B cell (primary cell): ENCODE data around the gene TINAGL1. TPM values are rescaled to one million over a fixed set of nuclear protein-coding genes. Genes with fewer than 3 reads are reported as not detected.

Experiments used
- ATAC-seq: fragments of 200-7000 bp; cut with Tn5 transposase; one replicate; pipeline ENCODE4 v1.10.0; 2021; ENCODE audit warnings: low read depth, mild to moderate bottlenecking, moderate number of reproducible peaks, moderate library complexity
- CTCF ChIA-PET: fragments of 350-600 bp; sonication (Branson Sonifier 250); formaldehyde crosslinking; loops from one replicate; lab custom pipeline; 2021; ENCODE audit warnings: antibody characterized with exemption, inconsistent platforms; lab: Charles Lee
- POLR2A ChIA-PET: fragments of 350-600 bp; sonication (Branson Sonifier 250); formaldehyde crosslinking; loops from one replicate; lab custom pipeline; 2021; ENCODE audit warnings: antibody characterized with exemption; lab: Charles Lee
- DNase-seq: peaks from one replicate; pipeline ENCODE4 v3.0.0; 2013
- H2AFZ ChIP-seq: 2 replicates; pipeline ENCODE4 v1.6.1; 2012; ENCODE audit warnings: mild to moderate bottlenecking, low read depth, low read length; ENCODE audit not compliant: insufficient read depth, poor library complexity, severe bottlenecking
- H3K27ac ChIP-seq, 2 donors: 1 replicate in 1 of 2; 2 replicates in 1 of 2; pipeline ENCODE4 v1.5.1; 2012 to 2013; ENCODE audit warnings: low read length in 2 of 2, mild to moderate bottlenecking in 2 of 2, moderate library complexity in 1 of 2
- H3K27me3 ChIP-seq, 4 experiments: fragments of 200-600 bp in 1 of 4; sonication (generic) in 1 of 4; replicated peaks in 1 of 4; 1 replicate in 2 of 4; 2 replicates in 2 of 4; pipeline versions ENCODE4 v1.6.1 to v1.7.0; 2013 to 2016; ENCODE audit warnings: low read length in 3 of 4, mild to moderate bottlenecking in 2 of 4, mixed read lengths in 1 of 4, moderate library complexity in 1 of 4; ENCODE audit not compliant: insufficient read depth in 4 of 4, control insufficient read depth in 3 of 4; ENCODE audit errors: control extremely low read depth in 1 of 4
- H3K36me3 ChIP-seq, 2 experiments: replicated peaks in 1 of 2; 1 replicate in 1 of 2; 2 replicates in 1 of 2; pipeline versions ENCODE4 v1.6.1 to v1.7.1; 2013; ENCODE audit warnings: low read length in 1 of 2; ENCODE audit not compliant: insufficient read depth in 2 of 2, control insufficient read depth in 1 of 2; ENCODE audit errors: control extremely low read depth in 1 of 2, extremely low read depth in 1 of 2
- H3K4me1 ChIP-seq, 2 donors: fragments of 200-600 bp in 1 of 2; sonication (generic) in 1 of 2; 1 replicate in 1 of 2; 2 replicates in 1 of 2; pipeline versions ENCODE4 v1.5.1 to v1.6.1; 2013 to 2017; ENCODE audit warnings: low read length in 2 of 2; ENCODE audit not compliant: control insufficient read depth in 2 of 2, insufficient read depth in 2 of 2
- H3K4me2 ChIP-seq: replicated peaks from 2 replicates; pipeline ENCODE3; 2012; ENCODE audit warnings: mild to moderate bottlenecking, low read depth, low read length; ENCODE audit not compliant: poor library complexity, severe bottlenecking
- H3K4me3 ChIP-seq, 5 experiments: fragments of 200-600 bp in 1 of 5; sonication (generic) in 1 of 5; 1 replicate in 3 of 5; 2 replicates in 2 of 5; pipeline versions ENCODE4 v1.5.1 to v1.7.0; 2011 to 2016; ENCODE audit warnings: low read length in 4 of 5, mild to moderate bottlenecking in 4 of 5, low read depth in 2 of 5, control low read depth in 1 of 5, moderate library complexity in 1 of 5; ENCODE audit not compliant: insufficient read depth in 1 of 5; ENCODE audit errors: control extremely low read depth in 1 of 5, extremely low read depth in 1 of 5
- H3K79me2 ChIP-seq: fragments of 200-600 bp; sonication (generic); one replicate; pipeline ENCODE4 v1.6.0; 2016; ENCODE audit warnings: low read length; ENCODE audit not compliant: control insufficient read depth, insufficient read depth
- H3K9ac ChIP-seq: fragments of 200-600 bp; sonication (generic); 2 replicates; pipeline ENCODE4 v1.6.1; 2017; ENCODE audit warnings: mild to moderate bottlenecking, low read length, moderate library complexity
- H3K9me3 ChIP-seq, 3 donors: one replicate each; pipeline versions ENCODE4 v1.6.1 to v1.7.1; 2013; ENCODE audit warnings: low read length in 2 of 3; ENCODE audit not compliant: control insufficient read depth in 2 of 3, insufficient read depth in 1 of 3; ENCODE audit errors: control extremely low read depth in 1 of 3
- H4K20me1 ChIP-seq: 2 replicates; pipeline ENCODE4 v1.6.0; 2012; ENCODE audit warnings: mild to moderate bottlenecking, low read length; ENCODE audit not compliant: insufficient read depth, control insufficient read depth, poor library complexity, severe bottlenecking
- H3K27ac Mint-ChIP-seq: one replicate; pipeline ENCODE4 v1.8.0; 2021; ENCODE audit warnings: mixed read lengths
- H3K27me3 Mint-ChIP-seq: one replicate; pipeline ENCODE4 v1.8.0; 2021; ENCODE audit warnings: mixed read lengths
- H3K4me1 Mint-ChIP-seq: one replicate; pipeline ENCODE4 v1.8.0; 2021; ENCODE audit warnings: mixed read lengths
- H3K4me3 Mint-ChIP-seq: one replicate; pipeline ENCODE4 v1.8.0; 2021; ENCODE audit warnings: mixed read lengths
- H3K9me3 Mint-ChIP-seq: one replicate; pipeline ENCODE4 v1.8.0; 2022; ENCODE audit warnings: mixed read lengths; ENCODE audit not compliant: insufficient read depth
- EZH2 ChIP-seq: IDR thresholded peaks from 2 replicates; pipeline ENCODE4 v1.6.1; 2012; ENCODE audit warnings: borderline replicate concordance, low read depth, mild to moderate bottlenecking, moderate library complexity, low read length; ENCODE audit not compliant: insufficient read depth, poor library complexity, severe bottlenecking
- WGBS: methylation state at CpG from one replicate; pipeline ENCODE4 v1.1.5; 2013; ENCODE audit warnings: missing lambda C conversion rate; ENCODE audit not compliant: insufficient coverage; 5-methylcytosine and 5-hydroxymethylcytosine counted together
- intact Hi-C: fragments of 100-400 bp; cut with micrococcal nuclease; formaldehyde crosslinking; loops from one replicate; pipeline ENCODE4 v1.10.0; 2022
- polyA plus RNA-seq: library from polyadenylated mRNA; depleted of rRNA; stranded (reverse); fragments of >200 nt; gene quantifications from 2 replicates; pipeline ENCODE4 v1.2.3, GENCODE V29; 2012
- total RNA-seq, 2 donors: library from RNA; stranded (reverse); fragments of 120-200 nt in 1 of 2; gene quantifications; 1 replicate in 1 of 2; 2 replicates in 1 of 2; pipeline versions ENCODE4 v1.2.3 to v1.2.4, GENCODE V29; 2013 to 2022
- TF ChIP-seq, protein P1 (sequence below): fragments of 200-600 bp; IDR thresholded peaks from one replicate; pipeline ENCODE4 v1.8.0; 2022; ENCODE audit warnings: antibody characterized with exemption, mild to moderate bottlenecking

Gene TINAGL1
- total and polyA plus RNA-seq, 2 donors (not counting 1 experiment from before 2014, with no cell fraction given) = not detected

DNA sequence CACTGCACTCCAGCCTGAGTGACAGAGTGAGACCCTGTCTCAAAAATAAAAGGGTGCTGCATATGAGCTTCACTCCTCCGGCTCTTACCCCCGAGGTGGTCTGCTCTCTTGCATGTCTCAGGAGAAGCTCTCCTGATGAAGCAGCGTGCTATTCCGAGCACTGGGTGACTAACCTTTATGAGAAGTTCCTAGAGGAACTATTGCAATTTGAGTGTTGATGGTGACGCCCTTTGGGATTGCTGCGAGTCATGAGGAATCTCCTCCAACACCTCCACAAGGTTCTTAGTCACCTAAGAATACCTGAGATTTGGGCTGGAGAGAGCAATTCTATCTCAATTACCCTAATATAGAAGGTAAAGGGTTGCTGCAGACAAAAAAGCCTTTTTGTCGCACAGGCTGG, 40.8 kb upstream of the TINAGL1 start:
- Histone ChIP-seq H4K20me1 (no peaks in the 10 kb centered on the region), H3K27me3 (peaks cover 0 to 8% (median 2%) of the 10 kb centered on the region in 4 experiments), H3K4me2 (no peak overlapping the region), H3K27ac (no peak overlapping the region), H3K9me3 (no peaks in the 10 kb centered on the region), H3K4me3 (no peak overlapping the region), H3K36me3 (no peaks in the 10 kb centered on the region), H3K9ac (no peak overlapping the region), H3K4me1 (peaks cover 0 to 2% of the 10 kb centered on the region in 2 donors), H2AFZ (no peak overlapping the region), H3K79me2 (no peaks in the 10 kb centered on the region)
- ChIA-PET POLR2A (no interaction called here), CTCF (interaction anchor here (1.0 kb wide), 1 partner anchor 141 kb away, joined by 3 read pairs; no protein-coding TSS in a partner anchor)
- Mint-ChIP-seq H3K27ac (no peak overlapping the region), H3K9me3 (no peaks in the 10 kb centered on the region), H3K27me3 (peaks cover 24% of the 10 kb centered on the region), H3K4me1 (peaks cover 3% of the 10 kb centered on the region), H3K4me3 (no peak overlapping the region)
- WGBS = 94% methylated on average over 2 of the region's 7 CpGs
- intact Hi-C loops = no loop called here
- DNase-seq = no peak
- no peak for ATAC-seq
- no peak for TF ChIP-seq EZH2
- TF ChIP-seq, protein P1, sequence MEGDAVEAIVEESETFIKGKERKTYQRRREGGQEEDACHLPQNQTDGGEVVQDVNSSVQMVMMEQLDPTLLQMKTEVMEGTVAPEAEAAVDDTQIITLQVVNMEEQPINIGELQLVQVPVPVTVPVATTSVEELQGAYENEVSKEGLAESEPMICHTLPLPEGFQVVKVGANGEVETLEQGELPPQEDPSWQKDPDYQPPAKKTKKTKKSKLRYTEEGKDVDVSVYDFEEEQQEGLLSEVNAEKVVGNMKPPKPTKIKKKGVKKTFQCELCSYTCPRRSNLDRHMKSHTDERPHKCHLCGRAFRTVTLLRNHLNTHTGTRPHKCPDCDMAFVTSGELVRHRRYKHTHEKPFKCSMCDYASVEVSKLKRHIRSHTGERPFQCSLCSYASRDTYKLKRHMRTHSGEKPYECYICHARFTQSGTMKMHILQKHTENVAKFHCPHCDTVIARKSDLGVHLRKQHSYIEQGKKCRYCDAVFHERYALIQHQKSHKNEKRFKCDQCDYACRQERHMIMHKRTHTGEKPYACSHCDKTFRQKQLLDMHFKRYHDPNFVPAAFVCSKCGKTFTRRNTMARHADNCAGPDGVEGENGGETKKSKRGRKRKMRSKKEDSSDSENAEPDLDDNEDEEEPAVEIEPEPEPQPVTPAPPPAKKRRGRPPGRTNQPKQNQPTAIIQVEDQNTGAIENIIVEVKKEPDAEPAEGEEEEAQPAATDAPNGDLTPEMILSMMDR = no peak

DNA sequence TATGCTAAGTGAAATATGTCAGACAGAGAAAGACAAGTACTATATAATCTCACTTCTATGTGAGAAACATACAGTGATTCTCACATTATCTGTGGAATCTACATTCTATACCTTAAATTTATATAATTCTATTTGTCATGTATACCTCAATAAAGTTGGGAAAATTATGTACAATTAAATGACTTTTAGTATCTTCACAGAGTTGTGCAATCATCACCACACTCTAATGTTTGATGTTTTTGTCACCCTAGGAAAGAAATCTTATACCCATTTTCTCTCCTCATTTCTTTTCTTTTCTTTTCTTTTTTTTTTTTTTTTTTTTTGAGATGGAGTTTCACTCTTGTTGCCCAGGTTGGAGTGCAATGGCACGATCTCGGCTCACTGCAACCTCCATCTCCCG, 37.0 kb upstream of the TINAGL1 start:
- Histone ChIP-seq H3K4me3 (no peak overlapping the region), H3K4me1 (peaks cover 0 to 2% of the 10 kb centered on the region in 2 donors), H4K20me1 (no peaks in the 10 kb centered on the region), H3K79me2 (no peaks in the 10 kb centered on the region), H3K9ac (no peak overlapping the region), H3K27ac (no peak overlapping the region), H3K4me2 (no peak overlapping the region), H3K9me3 (peaks cover 0 to 5% (median 1%) of the 10 kb centered on the region in 3 donors), H3K27me3 (peaks cover 0 to 8% (median 2%) of the 10 kb centered on the region in 4 experiments), H3K36me3 (no peaks in the 10 kb centered on the region), H2AFZ (no peak overlapping the region)
- TF ChIP-seq EZH2 = no peak
- TF ChIP-seq, protein P1 = no peak
- ChIA-PET POLR2A (no interaction called here), CTCF (interaction anchor here (1.8 to 1.9 kb wide), 2 partner anchors 10 to 145 kb away, joined by 7 to 9 read pairs; no protein-coding TSS in a partner anchor)
- ATAC-seq = no peak
- no CpG with 5 or more reads among the region's 3 CpGs for WGBS
- Mint-ChIP-seq H3K27ac (no peak overlapping the region), H3K4me3 (no peak overlapping the region), H3K4me1 (peaks cover 3% of the 10 kb centered on the region), H3K9me3 (peaks cover 4% of the 10 kb centered on the region), H3K27me3 (peaks cover 15% of the 10 kb centered on the region)
- no peak for DNase-seq
- intact Hi-C loops = no loop called here
